Testis (tissue), 2 donors: ENCODE measurements around the gene PLB1.

Source experiments
- CTCF ChIP-seq, 3 experiments: fragments of 450-650 bp in 2 of 3; fragments of 200-600 bp in 1 of 3; sonication (generic) in 1 of 3; IDR thresholded peaks; one replicate each; pipeline ENCODE4 v1.5.1; 2016 to 2019; ENCODE audit warnings: antibody characterized with exemption in 3 of 3, mild to moderate bottlenecking in 2 of 3, moderate library complexity in 1 of 3
- POLR2A ChIP-seq: fragments of 450-650 bp; IDR thresholded peaks from one replicate; pipeline ENCODE4 v1.6.1; 2017; ENCODE audit warnings: antibody characterized with exemption, mild to moderate bottlenecking, moderate library complexity

- no peak for TF ChIP-seq CTCF (IDR thresholded peaks at IDR 0.05)
- TF ChIP-seq POLR2A = no peak
Observed at GRCh38 chr2:28608500-28609424, 112.9 kb downstream of the PLB1 start.
